Measurements from ENCODE around the gene COL20A1. TPM values are rescaled to one million over a fixed set of nuclear protein-coding genes. Genes with fewer than 3 reads are reported as not detected.

The COL20A1 gene
- total RNA-seq, 2 donors from 2014 or later = not detected

DNA sequence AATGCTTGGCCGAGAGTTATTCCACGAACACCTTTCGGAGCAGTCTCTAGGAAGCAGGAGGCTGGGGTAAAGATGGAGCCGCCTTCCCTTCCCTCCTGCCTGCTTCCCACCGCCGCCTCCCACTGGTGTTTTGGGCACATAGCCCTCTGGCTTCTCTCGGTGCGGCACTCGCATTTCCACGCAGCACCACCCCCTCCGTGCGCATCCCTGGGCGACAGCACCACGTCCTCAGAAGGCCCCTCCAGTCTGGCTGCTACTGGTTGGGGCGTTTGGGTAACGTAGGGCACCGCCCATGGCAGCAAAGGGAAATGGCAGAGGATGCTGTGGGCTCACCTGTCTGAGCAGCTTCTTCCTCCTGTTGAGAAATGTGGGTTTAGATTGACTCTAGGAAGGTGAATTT lies 2.4 kb downstream of the COL20A1 start:
- Histone ChIP-seq H3K4me3 (no peak overlapping the region), H3K27ac (no peak overlapping the region), H3K27me3 (peaks cover 0 to 9% of the 10 kb centered on the region in 2 donors), H3K36me3 (replicated peaks in 1 of 2; ENCODE audit: insufficient read depth in 1 of 2, low read depth in 2 of 2) (no peaks in the 10 kb centered on the region), H3K4me1 (peaks cover 8% of the 10 kb centered on the region), H3K9me3 (no peaks in the 10 kb centered on the region)
- intact Hi-C loops (cut with DNase I) = no loop called here
- 25 to 28% methylated on average over 9 to 17 of the region's 17 CpGs for WGBS, 2 donors
- no peak for ATAC-seq
- no peak for TF ChIP-seq POLR2A (IDR thresholded peaks at IDR 0.05)
- TF ChIP-seq, protein P1, sequence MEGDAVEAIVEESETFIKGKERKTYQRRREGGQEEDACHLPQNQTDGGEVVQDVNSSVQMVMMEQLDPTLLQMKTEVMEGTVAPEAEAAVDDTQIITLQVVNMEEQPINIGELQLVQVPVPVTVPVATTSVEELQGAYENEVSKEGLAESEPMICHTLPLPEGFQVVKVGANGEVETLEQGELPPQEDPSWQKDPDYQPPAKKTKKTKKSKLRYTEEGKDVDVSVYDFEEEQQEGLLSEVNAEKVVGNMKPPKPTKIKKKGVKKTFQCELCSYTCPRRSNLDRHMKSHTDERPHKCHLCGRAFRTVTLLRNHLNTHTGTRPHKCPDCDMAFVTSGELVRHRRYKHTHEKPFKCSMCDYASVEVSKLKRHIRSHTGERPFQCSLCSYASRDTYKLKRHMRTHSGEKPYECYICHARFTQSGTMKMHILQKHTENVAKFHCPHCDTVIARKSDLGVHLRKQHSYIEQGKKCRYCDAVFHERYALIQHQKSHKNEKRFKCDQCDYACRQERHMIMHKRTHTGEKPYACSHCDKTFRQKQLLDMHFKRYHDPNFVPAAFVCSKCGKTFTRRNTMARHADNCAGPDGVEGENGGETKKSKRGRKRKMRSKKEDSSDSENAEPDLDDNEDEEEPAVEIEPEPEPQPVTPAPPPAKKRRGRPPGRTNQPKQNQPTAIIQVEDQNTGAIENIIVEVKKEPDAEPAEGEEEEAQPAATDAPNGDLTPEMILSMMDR (IDR thresholded peaks at IDR 0.05) = no peak
- no peak for DNase-seq

DNA sequence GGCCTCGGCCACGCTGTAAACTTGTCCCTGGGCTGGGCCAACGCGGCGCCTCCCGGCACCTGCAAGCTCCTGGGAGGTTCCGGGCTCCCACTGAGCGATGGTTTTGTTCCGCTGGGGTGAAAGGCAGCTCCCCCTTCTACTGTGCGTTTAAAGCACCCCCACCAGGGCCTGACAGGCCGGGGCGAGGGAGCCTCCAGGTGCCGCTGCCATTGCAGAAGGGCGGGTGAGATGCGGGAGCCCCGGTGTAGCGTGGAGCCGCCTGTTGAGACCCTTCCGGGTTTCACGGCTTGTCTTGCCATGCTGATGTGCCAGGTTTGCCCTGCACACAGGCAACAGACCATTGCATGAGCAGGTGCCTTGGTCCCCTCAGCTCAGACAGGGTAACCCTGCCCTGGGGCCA lies 2.9 kb downstream of the COL20A1 start:
- 12 to 19% methylated on average over 15 to 20 of the region's 20 CpGs for WGBS, 2 donors
- H3K9me3 ChIP-seq = no peaks in the 10 kb centered on the region
- H3K4me1 ChIP-seq = peaks cover 3% of the 10 kb centered on the region
- no peak overlapping the region for H3K27ac ChIP-seq
- TF ChIP-seq, protein P1 (IDR thresholded peaks at IDR 0.05) = no peak
- no peak for TF ChIP-seq POLR2A (IDR thresholded peaks at IDR 0.05)
- no peaks in the 10 kb centered on the region for H3K36me3 ChIP-seq (replicated peaks in 1 of 2; ENCODE audit: insufficient read depth in 1 of 2, low read depth in 2 of 2)
- ATAC-seq (no peak), DNase-seq (no peak)
- no peak overlapping the region for H3K4me3 ChIP-seq
- peaks cover 0 to 13% of the 10 kb centered on the region in 2 donors for H3K27me3 ChIP-seq
- intact Hi-C loops (cut with DNase I) = no loop called here

DNA sequence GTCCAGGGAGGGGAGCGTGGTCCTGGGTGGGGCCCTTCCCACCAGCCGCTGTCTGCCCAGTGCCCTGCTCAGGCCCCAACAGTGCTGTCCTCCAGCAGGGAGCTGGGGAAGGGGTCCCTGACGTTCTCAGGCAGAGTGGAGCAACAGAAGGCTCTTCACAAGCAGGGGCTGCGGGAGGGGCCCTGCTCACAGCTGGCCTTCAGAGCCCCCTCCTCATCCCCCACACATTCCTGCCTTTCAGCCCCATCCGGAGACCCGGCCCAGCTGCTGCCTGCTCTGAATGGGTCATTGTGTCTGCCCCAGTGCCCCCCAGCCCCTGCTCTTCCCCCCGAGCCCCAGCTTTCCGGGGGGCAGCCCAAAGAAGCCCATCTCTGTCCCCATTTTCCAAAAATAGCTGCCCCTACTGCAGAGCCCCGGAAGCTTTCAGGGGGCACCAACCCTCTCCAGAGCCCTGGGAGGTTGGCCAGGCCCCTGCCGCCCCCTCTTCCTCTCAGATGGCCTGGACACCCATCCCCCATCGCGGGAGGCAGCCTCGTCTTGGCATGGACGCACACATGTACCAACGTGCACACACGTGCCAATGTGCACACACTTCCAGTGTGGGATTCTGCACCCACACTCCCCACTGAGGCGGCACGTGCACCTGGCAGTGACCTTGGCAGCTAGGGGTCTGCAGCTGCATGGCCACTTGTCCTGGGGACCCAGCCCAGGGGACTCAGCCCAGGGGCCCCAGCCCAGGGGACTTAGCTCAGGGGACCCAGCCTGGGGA lies 3.7 kb downstream of the COL20A1 start:
- TF ChIP-seq, protein P1 (IDR thresholded peaks at IDR 0.05) = no peak
- no peak for TF ChIP-seq POLR2A (IDR thresholded peaks at IDR 0.05)
- DNase-seq = no peak
- no peak overlapping the region for H3K4me3 ChIP-seq
- H3K9me3 ChIP-seq = no peaks in the 10 kb centered on the region
- H3K4me1 ChIP-seq = no peaks in the 10 kb centered on the region
- no peak for ATAC-seq
- intact Hi-C loops (cut with DNase I) = no loop called here
- no peak overlapping the region for H3K27ac ChIP-seq
- H3K27me3 ChIP-seq = peaks cover 0 to 15% of the 10 kb centered on the region in 2 donors
- no peaks in the 10 kb centered on the region for H3K36me3 ChIP-seq (replicated peaks in 1 of 2; ENCODE audit: insufficient read depth in 1 of 2, low read depth in 2 of 2)
- WGBS, 2 donors = 21 to 40% methylated on average over 2 to 15 of the region's 18 CpGs

DNA sequence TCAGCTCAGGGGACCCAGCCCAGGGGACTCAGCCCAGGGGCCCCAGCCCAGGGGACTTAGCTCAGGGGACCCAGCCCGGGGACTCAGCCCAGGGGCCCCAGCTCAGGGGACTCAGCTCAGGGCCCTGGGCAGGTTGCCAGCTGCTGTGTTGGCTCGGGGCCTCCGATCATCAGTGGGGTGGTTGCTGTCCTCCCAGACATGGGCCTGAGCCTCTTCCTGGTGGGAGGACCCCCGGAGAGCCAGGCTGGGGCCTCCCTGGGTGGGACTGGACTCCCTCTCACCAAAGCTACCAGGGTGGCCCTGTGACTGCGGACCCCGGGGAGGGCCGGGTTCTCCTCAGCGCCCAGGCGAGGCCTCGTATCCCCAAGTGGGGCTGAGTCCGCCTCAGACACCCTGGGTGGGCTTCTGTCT lies 4.4 kb downstream of the COL20A1 start:
- no peak for ATAC-seq
- no peaks in the 10 kb centered on the region for H3K36me3 ChIP-seq (replicated peaks in 1 of 2; ENCODE audit: insufficient read depth in 1 of 2, low read depth in 2 of 2)
- 41% methylated on average over 9 of the region's 11 CpGs; no CpG with 5 or more reads in 1 of the 2 donors for WGBS, 2 donors
- H3K27ac ChIP-seq = no peak overlapping the region
- intact Hi-C loops (cut with DNase I) = no loop called here
- no peak for DNase-seq
- peaks cover 0 to 15% of the 10 kb centered on the region in 2 donors for H3K27me3 ChIP-seq
- H3K9me3 ChIP-seq = no peaks in the 10 kb centered on the region
- H3K4me1 ChIP-seq = no peaks in the 10 kb centered on the region
- TF ChIP-seq, protein P1 (IDR thresholded peaks at IDR 0.05) = no peak
- no peak for TF ChIP-seq POLR2A (IDR thresholded peaks at IDR 0.05)
- H3K4me3 ChIP-seq = no peak overlapping the region
